Embryonic facial prominence (tissue), 1 donor: Measurements from ENCODE around the gene ACOT7.
"Not testable (repeated sequence)": the region's sequence is repeated elsewhere in the genome, so short reads cannot be mapped to it uniquely, and the experiment has no call there.

ENCODE experiments used
- DNase-seq: peaks from one replicate; pipeline ENCODE4 v3.0.0-alpha.2; 2016; ENCODE audit errors: extremely low spot score

ACOT7 gene

GRCh38 chr1:6316240-6317097 is 77.1 kb downstream of the ACOT7 start:
- DNase-seq, result no peak

- no peak for DNase-seq
These were observed 79.1 kb downstream of the ACOT7 start for GRCh38 chr1:6314503-6314902.

GRCh38 chr1:6313393-6314200 is 80.0 kb downstream of the ACOT7 start:
- DNase-seq, result no peak

GRCh38 chr1:6310116-6310848 is 83.3 kb downstream of the ACOT7 start:
- no peak for DNase-seq

DNA sequence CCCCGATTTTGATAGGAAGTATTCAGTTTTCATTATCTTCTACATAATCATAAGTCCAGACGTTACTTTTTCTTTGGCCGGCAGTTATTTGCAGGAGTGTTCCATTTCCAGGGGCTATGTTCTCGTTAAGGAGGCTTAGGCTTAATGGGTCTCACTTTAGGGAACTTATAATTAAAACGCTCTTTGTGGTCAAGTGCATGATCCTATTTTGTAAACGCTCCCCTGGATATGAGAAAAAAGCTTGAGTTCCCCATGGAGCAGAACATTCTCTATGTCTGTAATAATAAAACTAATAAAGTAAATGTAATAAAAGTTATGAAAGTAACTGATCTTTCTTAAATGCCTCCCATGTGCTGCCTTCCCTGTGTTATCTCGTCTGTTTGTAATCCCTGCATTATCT is 84.0 kb downstream of the ACOT7 start:
- DNase-seq, result no peak

DNA sequence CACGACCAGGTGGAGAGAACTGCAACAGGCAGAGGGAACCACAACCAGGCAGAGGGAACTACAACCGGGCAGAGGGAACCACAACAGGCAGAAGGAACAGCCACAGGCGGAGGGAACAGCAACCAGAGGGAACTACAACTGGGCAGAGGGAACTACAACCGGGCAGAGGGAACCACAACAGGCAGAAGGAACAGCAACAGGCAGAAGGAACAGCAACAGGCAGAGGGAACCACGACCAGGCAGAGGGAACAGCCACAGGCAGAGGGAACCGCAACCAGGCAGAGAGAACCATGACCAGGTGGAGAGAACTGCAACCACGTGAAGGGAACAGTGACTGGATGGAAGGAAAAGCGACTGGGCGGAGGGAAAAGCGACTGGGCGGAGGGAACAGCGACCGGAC is 85.1 kb downstream of the ACOT7 start:
- DNase-seq, result no peak

DNA sequence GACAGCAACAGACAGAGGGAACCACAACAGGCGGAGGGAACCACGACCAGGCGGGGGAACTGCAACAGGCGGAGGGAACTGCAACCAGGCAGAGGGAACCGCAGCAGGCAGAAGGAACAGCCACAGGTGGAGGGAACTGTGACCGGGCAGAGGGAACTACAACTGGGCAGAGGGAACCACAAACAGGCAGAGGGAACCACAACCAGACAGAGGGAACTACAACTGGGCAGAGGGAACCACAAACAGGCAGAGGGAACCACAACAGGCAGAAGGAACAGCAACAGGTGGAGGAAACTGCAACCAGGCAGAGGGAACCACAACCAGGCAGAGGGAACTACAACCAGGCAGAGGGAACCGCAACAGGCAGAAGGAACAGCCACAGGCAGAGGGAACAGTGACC is 85.9 kb downstream of the ACOT7 start:
- DNase-seq, result not testable (repeated sequence)

DNA sequence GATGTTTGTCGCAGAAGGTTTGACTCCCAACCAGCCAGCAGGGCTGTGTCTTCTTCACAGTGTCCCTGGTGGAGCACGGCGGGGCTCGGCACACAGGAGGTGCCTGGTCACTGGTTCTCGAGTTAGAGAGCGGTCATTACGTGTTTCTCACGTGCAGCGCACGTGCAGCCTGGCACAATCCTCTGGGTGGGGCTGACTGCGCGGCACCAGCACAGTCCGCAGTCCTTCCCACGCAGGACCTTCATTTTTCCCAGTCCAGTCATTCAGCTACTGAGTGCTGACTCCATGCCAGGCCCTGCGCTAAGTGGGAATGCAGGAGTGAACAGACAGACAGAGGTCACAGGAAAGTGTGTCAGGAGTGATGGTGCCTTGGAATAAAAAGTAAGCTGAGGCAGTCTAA is 86.5 kb downstream of the ACOT7 start:
- no peak for DNase-seq

DNA sequence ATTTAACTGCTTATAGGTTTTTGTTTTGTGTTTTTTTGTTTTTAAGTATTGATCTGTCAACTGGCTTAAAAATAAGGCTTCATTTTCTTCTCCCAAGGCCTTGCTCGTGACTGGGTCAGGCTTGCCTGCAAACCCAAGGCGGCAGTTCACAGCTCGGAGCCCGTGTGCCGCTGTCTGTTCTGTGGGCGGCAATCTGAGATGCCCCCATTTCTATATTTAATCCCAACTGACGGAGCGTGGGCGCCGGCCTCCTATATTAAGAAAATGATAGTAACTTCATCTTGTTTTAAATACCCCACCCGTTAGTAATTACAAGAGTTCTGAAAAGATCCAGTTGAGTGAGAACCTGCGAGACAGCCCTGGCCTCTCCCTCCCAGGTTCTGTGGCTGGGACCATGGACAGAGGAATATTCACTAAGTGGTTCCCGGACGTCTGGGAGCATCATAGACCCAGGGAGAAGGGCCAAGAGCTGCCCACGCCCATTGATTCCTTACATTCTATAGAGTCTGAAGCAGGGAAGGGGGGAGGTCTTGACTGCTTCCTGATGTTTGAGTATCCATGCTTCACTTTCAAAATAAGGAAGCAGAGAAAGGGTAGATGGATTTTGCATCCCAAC is 90.1 kb downstream of the ACOT7 start:
- no peak for DNase-seq

- no peak for DNase-seq
These were observed 91.0 kb downstream of the ACOT7 start for GRCh38 chr1:6302568-6302967.

- DNase-seq, result no peak
These were observed 92.0 kb downstream of the ACOT7 start for GRCh38 chr1:6301526-6301925.

- DNase-seq, result no peak
These were observed 93.1 kb downstream of the ACOT7 start for GRCh38 chr1:6300342-6301048.

DNA sequence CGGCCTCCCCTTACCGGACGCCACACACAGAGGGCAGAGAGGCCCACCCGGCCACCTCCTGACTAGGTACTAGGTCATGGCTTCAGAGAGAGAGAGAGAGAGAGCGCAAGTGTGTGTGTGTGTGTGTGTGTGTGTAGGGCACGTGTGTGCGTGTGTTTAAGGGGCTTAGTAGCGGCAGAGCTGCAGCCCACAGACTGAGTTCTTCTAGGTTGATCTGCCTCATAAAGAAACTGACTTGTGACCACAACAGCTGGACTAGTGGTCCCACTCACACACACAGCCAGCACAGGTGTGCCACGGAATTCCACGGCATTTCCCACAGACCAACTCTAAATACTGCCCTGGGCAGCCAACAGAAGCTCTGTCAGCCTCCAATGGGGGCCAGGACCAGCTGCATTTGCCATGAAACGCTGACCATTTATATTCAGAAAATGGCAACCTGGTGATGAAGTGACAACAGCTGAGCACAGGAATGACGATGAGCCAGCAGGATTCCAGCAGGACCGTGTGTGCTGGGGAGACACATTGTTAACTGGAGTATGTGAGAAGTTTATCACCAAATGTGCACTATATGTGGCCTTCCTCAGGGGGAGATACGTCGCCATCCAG is 93.9 kb downstream of the ACOT7 start:
- DNase-seq, result no peak

DNA sequence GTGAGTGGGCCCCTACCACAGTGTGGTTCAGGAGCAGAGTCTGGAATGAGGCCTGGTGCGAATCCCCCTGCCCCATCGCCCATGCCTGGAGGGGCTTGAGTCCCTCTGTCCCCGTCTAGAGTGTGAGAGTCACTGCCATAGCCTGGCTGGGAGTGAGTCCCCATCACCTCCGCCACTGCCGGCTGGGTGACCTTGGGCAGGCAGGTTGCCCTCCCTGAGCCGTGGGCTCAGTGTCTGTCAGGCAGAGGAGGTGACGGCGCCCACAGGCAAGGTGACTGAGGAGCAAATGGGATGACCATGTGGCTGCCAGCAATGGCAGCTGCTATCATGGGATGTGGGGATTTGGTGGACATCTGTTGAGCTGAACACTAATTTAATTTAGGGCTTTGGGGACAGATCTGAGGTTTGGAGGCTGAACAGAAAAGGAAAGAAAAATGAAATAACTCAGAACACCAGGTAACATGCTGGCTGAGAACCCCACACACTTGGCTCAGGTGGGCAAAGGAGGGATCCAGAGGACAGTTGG is 94.6 kb downstream of the ACOT7 start:
- no peak for DNase-seq

GRCh38 chr1:6298530-6298929 is 95.0 kb downstream of the ACOT7 start:
- DNase-seq, result no peak

DNA sequence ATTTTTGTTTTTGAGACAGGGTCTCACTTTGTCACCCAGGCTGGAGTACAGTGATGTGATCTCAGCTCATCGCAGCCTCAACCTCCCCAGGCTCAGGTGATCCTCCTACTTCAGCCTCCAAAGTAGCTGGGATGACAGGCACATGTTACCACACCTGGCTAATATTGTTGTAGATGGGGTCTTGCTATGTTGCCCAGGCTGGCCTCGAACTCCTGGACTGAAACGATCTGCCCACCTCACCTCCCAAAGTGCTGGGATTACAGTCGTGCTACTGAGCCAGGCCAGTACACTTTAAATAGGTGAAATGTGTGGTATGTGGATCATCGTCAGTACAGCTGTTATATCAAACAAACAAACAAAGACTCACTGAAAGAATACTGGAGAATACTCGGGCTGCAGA is 97.7 kb downstream of the ACOT7 start:
- DNase-seq, result no peak

DNA sequence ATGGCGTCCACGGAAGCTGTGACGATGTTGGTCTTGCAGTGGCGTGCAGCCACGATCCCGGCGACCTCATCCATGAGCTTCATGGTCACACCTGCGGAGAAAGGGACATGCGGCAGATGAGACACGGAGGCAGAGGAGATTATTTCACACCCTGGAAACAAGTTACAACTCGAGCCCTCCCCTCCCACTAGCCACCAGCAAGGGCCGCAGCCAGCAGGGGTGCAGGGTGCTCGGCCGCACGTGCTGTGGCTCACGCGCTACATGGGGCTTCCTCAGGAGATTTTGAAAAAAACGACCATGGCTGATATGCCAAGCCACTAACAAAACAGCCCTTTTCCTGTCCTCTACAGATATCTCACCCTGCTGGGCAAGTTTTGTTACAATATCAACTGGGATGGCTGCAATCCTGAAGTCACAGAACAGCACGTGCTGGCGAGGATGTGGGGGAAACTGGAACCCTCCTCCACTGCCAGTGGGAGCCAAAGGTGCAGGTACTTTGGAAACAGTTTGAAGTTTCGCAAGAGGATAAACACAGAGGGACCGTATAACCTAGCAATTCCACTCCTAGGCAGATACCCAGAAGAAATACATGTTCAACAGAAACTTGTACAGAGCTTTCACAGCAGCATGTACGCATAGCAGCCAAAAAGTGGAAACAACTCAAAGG is 98.5 kb downstream of the ACOT7 start:
- DNase-seq, result no peak

DNA sequence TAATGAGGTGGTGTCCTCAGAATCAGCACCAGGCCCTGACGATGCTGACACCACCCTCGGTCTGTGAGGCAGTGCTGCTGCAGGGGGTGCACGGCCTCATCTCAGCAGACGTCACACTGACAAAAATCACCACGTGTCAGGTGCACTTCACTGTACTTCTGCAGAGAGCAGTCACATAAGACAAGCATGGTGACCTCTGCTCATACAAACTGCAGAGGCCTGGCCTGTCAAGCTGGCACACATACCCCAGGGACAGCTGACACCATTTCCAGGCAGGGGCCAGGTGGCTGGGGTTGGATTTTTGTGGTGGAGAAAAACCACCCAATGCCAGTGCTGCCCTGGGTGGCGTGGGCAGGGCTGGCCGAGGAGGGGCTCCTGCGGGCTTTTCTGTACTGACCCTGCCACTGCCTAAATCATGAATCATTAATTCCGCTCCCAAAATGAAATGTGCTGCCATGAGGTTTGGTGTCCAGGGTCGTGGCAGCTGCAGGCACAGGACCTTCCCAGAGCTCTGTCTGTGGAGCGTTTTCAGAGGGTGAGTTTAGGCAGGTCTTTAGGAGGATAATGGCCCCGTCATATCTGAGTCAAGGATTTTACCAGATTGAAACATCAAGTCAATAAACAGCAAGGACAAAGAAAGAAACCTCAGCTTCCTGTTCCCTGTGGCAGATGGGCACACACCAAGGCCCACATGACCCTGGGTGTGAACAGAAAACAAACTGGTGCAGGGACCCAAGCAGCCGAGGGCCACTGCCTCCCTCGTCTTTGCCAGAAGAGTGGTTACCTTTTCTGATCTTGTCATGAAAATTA is 99.3 kb downstream of the ACOT7 start:
- no peak for DNase-seq

GRCh38 chr1:6292102-6292501 is 101.5 kb downstream of the ACOT7 start:
- peak; percentile 5 for DNase-seq
